Prostate gland (tissue), 2 donors: Measurements from ENCODE around the gene MORC1. TPM values are rescaled to one million over a fixed set of nuclear protein-coding genes. Genes with fewer than 3 reads are reported as not detected.

Experiments used
- DNase-seq: peaks from one replicate; pipeline ENCODE4 v3.0.0-alpha.2; 2019; ENCODE audit warnings: low spot score
- H3K27ac ChIP-seq, 2 donors: fragments of 200-600 bp; sonication (generic); 2 replicates each; pipeline ENCODE4 v1.5.1; 2017 to 2019
- H3K27me3 ChIP-seq: fragments of 200-600 bp; sonication (generic); replicated peaks from 2 replicates; pipeline ENCODE4 v1.5.1; 2019; ENCODE audit not compliant: insufficient read depth
- H3K36me3 ChIP-seq, 2 donors: fragments of 200-600 bp; sonication (generic); 1 replicate in 1 of 2; 2 replicates in 1 of 2; pipeline versions ENCODE4 v1.5.1 to v1.8.1; 2017 to 2019
- H3K4me1 ChIP-seq: fragments of 200-600 bp; sonication (generic); replicated peaks from 2 replicates; pipeline ENCODE4 v1.5.1; 2019
- H3K4me3 ChIP-seq, 2 donors: fragments of 200-600 bp; sonication (generic); 2 replicates each; pipeline ENCODE4 v1.5.1; 2017 to 2019
- H3K9me3 ChIP-seq: fragments of 200-600 bp; sonication (generic); 2 replicates; pipeline ENCODE4 v1.5.1; 2017
- POLR2A ChIP-seq: fragments of 450-650 bp; IDR thresholded peaks from one replicate; pipeline ENCODE4 v1.6.1; 2016; ENCODE audit warnings: antibody characterized with exemption, mild to moderate bottlenecking
- POLR2AphosphoS5 ChIP-seq: sonication (generic); formaldehyde crosslinking; IDR thresholded peaks from one replicate; pipeline ENCODE4 v1.6.1; 2017; ENCODE audit warnings: antibody characterized with exemption
- WGBS: methylation state at CpG from one replicate; pipeline ENCODE4 v1.1.5; 2018; 5-methylcytosine and 5-hydroxymethylcytosine counted together
- intact Hi-C: fragments of 100-400 bp; cut with DNase I; formaldehyde crosslinking; loops from one replicate; pipeline ENCODE4 v1.14.2; 2022
- small RNA-seq, 2 donors: library from RNA; depleted of rRNA; stranded (forward); fragments of <200 nt; gene quantifications; one replicate each; pipeline ENCODE3, GENCODE V24; 2016
- total RNA-seq, 2 donors: library from RNA; depleted of rRNA; stranded (reverse); fragments of >200 nt; gene quantifications; one replicate each; pipeline ENCODE4 v1.1.0, GENCODE V29; 2016
- TF ChIP-seq, protein P1 (sequence below), 4 experiments: fragments of 200-600 bp in 2 of 4; fragments of 450-650 bp in 2 of 4; sonication (generic) in 2 of 4; IDR thresholded peaks; 1 replicate in 3 of 4; 2 replicates in 1 of 4; pipeline ENCODE4 v1.5.1; 2016 to 2019; ENCODE audit warnings: antibody characterized with exemption in 4 of 4, mild to moderate bottlenecking in 2 of 4, moderate library complexity in 2 of 4

The MORC1 gene
- total RNA-seq, 2 donors from 2014 or later: 6.6 TPM; not detected in 1

DNA sequence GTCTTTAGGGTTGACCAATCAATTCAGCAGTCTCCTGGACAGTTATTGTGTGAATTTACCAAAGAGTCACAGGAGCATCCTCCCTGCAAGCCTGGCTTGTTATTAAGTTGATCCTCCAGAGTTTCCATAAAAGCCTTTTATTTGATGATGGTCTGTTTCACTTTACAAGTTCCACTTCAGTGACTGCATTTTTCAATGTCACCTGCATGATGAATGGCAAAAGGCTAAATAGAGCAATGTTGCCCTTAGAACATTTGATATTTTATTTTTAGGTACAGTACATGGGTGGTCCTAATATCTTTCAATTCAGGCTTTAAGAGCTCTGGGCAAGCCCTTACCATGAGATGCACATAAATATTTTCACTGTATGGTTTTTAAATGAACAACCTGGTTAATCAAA lies 186.9 kb downstream of the MORC1 start:
- Histone ChIP-seq H3K36me3 (no peaks in the 10 kb centered on the region), H3K4me3 (no peak overlapping the region), H3K27me3 (no peaks in the 10 kb centered on the region), H3K4me1 (no peaks in the 10 kb centered on the region), H3K27ac (no peak overlapping the region), H3K9me3 (no peaks in the 10 kb centered on the region)
- intact Hi-C loops: no loop called here
- no peak for DNase-seq
- TF ChIP-seq POLR2AphosphoS5 (no peak), POLR2A (no peak)
- TF ChIP-seq, protein P1, sequence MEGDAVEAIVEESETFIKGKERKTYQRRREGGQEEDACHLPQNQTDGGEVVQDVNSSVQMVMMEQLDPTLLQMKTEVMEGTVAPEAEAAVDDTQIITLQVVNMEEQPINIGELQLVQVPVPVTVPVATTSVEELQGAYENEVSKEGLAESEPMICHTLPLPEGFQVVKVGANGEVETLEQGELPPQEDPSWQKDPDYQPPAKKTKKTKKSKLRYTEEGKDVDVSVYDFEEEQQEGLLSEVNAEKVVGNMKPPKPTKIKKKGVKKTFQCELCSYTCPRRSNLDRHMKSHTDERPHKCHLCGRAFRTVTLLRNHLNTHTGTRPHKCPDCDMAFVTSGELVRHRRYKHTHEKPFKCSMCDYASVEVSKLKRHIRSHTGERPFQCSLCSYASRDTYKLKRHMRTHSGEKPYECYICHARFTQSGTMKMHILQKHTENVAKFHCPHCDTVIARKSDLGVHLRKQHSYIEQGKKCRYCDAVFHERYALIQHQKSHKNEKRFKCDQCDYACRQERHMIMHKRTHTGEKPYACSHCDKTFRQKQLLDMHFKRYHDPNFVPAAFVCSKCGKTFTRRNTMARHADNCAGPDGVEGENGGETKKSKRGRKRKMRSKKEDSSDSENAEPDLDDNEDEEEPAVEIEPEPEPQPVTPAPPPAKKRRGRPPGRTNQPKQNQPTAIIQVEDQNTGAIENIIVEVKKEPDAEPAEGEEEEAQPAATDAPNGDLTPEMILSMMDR (IDR thresholded peaks at IDR 0.05): no peak

DNA sequence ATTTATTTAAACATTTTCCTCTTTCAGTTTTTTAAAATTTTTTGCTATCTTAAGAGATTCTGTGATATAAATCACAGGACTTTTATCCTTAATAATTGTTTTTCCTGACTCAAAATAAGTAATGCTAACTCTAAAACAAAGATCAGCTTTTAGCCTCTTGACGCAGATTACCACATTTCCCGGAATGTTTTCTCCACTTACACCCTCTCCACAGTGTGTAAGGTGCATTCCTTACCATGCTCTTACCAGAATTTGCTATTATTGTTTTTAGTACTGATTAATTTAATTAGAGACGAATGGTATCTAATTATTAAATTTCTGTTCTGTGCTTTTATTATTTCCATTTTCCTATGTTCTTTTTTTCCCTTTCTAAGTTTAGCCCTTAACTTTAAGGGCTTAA lies 199.1 kb downstream of the MORC1 start:
- no peaks in the 10 kb centered on the region for H3K4me1 ChIP-seq
- intact Hi-C loops: no loop called here
- DNase-seq: no peak
- no peaks in the 10 kb centered on the region for H3K9me3 ChIP-seq
- WGBS: 90% methylated on average over 3 of the region's 3 CpGs
- no peaks in the 10 kb centered on the region for H3K27me3 ChIP-seq
- TF ChIP-seq, protein P1 (IDR thresholded peaks at IDR 0.05): no peak
- TF ChIP-seq POLR2AphosphoS5: no peak
- no peak for TF ChIP-seq POLR2A
- H3K4me3 ChIP-seq: no peak overlapping the region
- H3K27ac ChIP-seq: no peak overlapping the region
- no peaks in the 10 kb centered on the region for H3K36me3 ChIP-seq

DNA sequence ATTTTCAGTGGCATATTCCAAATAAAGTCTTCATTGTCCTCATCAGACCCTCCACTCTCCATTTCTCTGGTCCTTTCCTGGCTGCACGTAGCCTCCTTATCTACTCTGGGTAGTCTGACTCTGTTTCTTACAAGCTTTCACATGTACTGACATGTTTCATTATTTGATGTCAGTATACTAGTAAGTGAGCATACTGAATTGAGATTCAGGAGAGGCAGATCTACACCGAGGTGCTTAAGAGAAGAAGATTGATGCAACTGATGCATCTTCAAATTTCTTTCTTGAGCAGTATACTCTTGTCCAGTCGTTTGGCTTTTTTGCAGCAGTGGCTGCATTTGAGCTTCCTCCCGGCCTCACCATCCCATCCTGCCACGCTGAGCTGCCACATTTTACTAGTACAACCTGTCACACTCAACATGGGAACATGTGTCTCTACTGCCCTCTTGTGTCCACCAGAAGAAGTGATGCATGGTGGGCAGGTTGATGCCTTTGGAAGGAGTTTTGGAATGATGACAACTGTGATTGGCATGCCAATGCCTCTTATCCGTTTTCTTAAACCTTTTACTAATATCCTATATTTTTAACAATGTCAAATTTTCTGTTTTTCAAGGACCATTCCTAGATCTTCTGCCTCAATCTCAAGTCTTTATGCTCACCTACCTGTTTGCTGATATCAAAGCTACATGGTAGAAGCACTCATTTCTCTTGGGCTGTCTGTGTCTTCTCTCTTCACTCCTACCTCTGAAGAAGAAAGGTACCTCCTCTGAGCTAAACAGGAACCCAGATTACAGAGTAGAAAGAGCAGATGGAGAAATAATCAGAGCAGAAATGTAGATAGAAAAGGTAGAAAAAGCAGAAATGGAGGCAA lies 202.9 kb downstream of the MORC1 start:
- no peak overlapping the region for H3K27ac ChIP-seq
- no peaks in the 10 kb centered on the region for H3K36me3 ChIP-seq
- no peak overlapping the region for H3K4me3 ChIP-seq
- DNase-seq: peak; percentile 10
- H3K4me1 ChIP-seq: no peaks in the 10 kb centered on the region
- H3K9me3 ChIP-seq: no peaks in the 10 kb centered on the region
- intact Hi-C loops: loop anchor here (2.0 kb wide), 1 partner anchor 252 kb away; no protein-coding TSS in a partner anchor
- H3K27me3 ChIP-seq: no peaks in the 10 kb centered on the region
- no peak for TF ChIP-seq POLR2A
- TF ChIP-seq, protein P1 (IDR thresholded peaks at IDR 0.05): peak; percentile 31 to 72 (median 60)
- 25% methylated on average over 6 of the region's 6 CpGs for WGBS

DNA sequence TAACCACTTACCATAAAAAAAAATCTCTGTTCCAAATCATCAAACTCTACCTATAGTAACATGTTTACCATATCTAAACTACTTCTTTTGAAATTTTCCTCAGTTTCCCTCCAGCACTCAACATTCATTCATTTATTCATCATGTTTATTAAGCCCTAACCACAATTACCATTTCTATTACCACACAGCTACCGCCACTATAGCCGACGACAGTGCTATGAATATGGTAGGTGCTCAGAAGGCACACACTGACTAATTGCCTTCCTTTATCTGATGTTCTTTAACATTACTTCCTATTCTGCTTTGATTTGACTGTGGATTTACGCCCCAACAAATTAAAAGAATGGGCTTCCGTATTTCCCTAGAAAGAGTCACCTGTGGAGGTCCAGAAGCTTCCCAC lies 208.1 kb downstream of the MORC1 start:
- DNase-seq: no peak
- Histone ChIP-seq H3K4me1 (no peaks in the 10 kb centered on the region), H3K36me3 (no peaks in the 10 kb centered on the region), H3K4me3 (no peak overlapping the region), H3K27ac (no peak overlapping the region), H3K9me3 (no peaks in the 10 kb centered on the region), H3K27me3 (no peaks in the 10 kb centered on the region)
- WGBS: 95% methylated on average over 5 of the region's 5 CpGs
- intact Hi-C loops: no loop called here
- TF ChIP-seq POLR2A (no peak), POLR2AphosphoS5 (no peak)
- TF ChIP-seq, protein P1 (IDR thresholded peaks at IDR 0.05): no peak

Small RNAs within 50 kb of the gene (small RNA-seq; reads per million reads assigned to genes)
- gene RF00012: 0 reads per million in 2 donors

Other genes starting within 250 kb of the MORC1 start
- gene GUCA1C, start 164.3 kb downstream of the MORC1 start, total RNA-seq: not detected
- not detected for gene C3orf85, start 18.6 kb upstream of the MORC1 start, total RNA-seq
- gene DPPA2, start 198.4 kb upstream of the MORC1 start, total RNA-seq: 1 to 10 TPM in 1 of 2 donors, not detected in 1; 2.1 TPM
- 1 to 10 TPM in 1 of 2 donors, not detected in 1; 9.3 TPM for gene DPPA4, start 219.4 kb upstream of the MORC1 start, total RNA-seq